ES-I3 (cell line): ENCODE results near the gene NR2E1.
A peak's percentile ranks its signal among the peaks of the same experiment; 100 is the strongest.

Experiments
- H3K36me3 ChIP-seq: 2 replicates; pipeline ENCODE4 v1.6.1; 2013; ENCODE audit warnings: mild to moderate bottlenecking, low read length, control low read depth, moderate library complexity; ENCODE audit not compliant: insufficient read depth
- H3K4me1 ChIP-seq: 2 replicates; pipeline ENCODE4 v1.6.1; 2013; ENCODE audit warnings: mild to moderate bottlenecking, control low read depth, low read length; ENCODE audit not compliant: insufficient read depth
- H3K9ac ChIP-seq: 2 replicates; pipeline ENCODE4 v1.6.1; 2013; ENCODE audit warnings: low read depth, mild to moderate bottlenecking, low read length, moderate library complexity
- H3K9me3 ChIP-seq: 2 replicates; pipeline ENCODE4 v1.6.1; 2013; ENCODE audit warnings: mild to moderate bottlenecking, low read length, moderate library complexity; ENCODE audit not compliant: control insufficient read depth, insufficient read depth

NR2E1 gene

GRCh38 chr6:108165714-108166663, at the start of gene NR2E1:
Gene NR2E1 (plus strand): TSS chr6:108166022. CDS start chr6:108166766, 744 bp downstream.
- H3K9me3 ChIP-seq: no peaks in the 10 kb centered on the region
- peak within 1 kb of the TSS; percentile 37; the same call in 1 of the 2 replicates for H3K9ac ChIP-seq
- peaks cover 8% of the 10 kb centered on the region; the same call in 1 of the 2 replicates for H3K4me1 ChIP-seq
- no peaks in the 10 kb centered on the region for H3K36me3 ChIP-seq

GRCh38 chr6:108116546-108117426, 49.0 kb upstream of the NR2E1 start:
- Histone ChIP-seq H3K4me1 (peaks cover 18% of the 10 kb centered on the region; the same call in 1 of the 2 replicates), H3K9me3 (no peaks in the 10 kb centered on the region), H3K36me3 (no peaks in the 10 kb centered on the region), H3K9ac (no peak overlapping the region)

GRCh38 chr6:108117427-108118358, 48.1 kb upstream of the NR2E1 start:
- Histone ChIP-seq H3K36me3 (no peaks in the 10 kb centered on the region), H3K9ac (peak overlapping the region; percentile 51; the same call in 1 of the 2 replicates)

GRCh38 chr6:108118359-108118724, 47.5 kb upstream of the NR2E1 start:
- H3K9ac ChIP-seq: peak overlapping the region; percentile 51; the same call in 1 of the 2 replicates
- H3K36me3 ChIP-seq: no peaks in the 10 kb centered on the region
- peaks cover 18% of the 10 kb centered on the region for H3K4me1 ChIP-seq
- no peaks in the 10 kb centered on the region for H3K9me3 ChIP-seq

More at GRCh38 chr6:108117427-108118358, 48.1 kb upstream of the NR2E1 start:
- Histone ChIP-seq H3K9me3 (no peaks in the 10 kb centered on the region), H3K4me1 (peaks cover 18% of the 10 kb centered on the region; the same call in 1 of the 2 replicates)

GRCh38 chr6:108118810-108119768, 46.7 kb upstream of the NR2E1 start:
- Histone ChIP-seq H3K36me3 (no peaks in the 10 kb centered on the region), H3K4me1 (peaks cover 24% of the 10 kb centered on the region), H3K9me3 (no peaks in the 10 kb centered on the region), H3K9ac (peak overlapping the region; percentile 17; the same call in 1 of the 2 replicates)

- H3K9me3 ChIP-seq: no peaks in the 10 kb centered on the region
- H3K9ac ChIP-seq: peak overlapping the region; percentile 17; the same call in 1 of the 2 replicates
- peaks cover 22% of the 10 kb centered on the region for H3K4me1 ChIP-seq
- H3K36me3 ChIP-seq: no peaks in the 10 kb centered on the region
These were observed 46.1 kb upstream of the NR2E1 start for GRCh38 chr6:108119769-108120141.

GRCh38 chr6:108120311-108120710, 45.5 kb upstream of the NR2E1 start:
- H3K9me3 ChIP-seq: no peaks in the 10 kb centered on the region
- peaks cover 22% of the 10 kb centered on the region for H3K4me1 ChIP-seq
- H3K9ac ChIP-seq: peak overlapping the region; percentile 17; the same call in 1 of the 2 replicates
- no peaks in the 10 kb centered on the region for H3K36me3 ChIP-seq

GRCh38 chr6:108121612-108122011, 44.2 kb upstream of the NR2E1 start:
- Histone ChIP-seq H3K9me3 (no peaks in the 10 kb centered on the region), H3K4me1 (peaks cover 19% of the 10 kb centered on the region), H3K36me3 (no peaks in the 10 kb centered on the region), H3K9ac (no peak overlapping the region)

GRCh38 chr6:108123481-108123929, 42.3 kb upstream of the NR2E1 start:
- peaks cover 18% of the 10 kb centered on the region for H3K4me1 ChIP-seq
- H3K9me3 ChIP-seq: no peaks in the 10 kb centered on the region
- no peaks in the 10 kb centered on the region for H3K36me3 ChIP-seq
- H3K9ac ChIP-seq: no peak overlapping the region

GRCh38 chr6:108123946-108124345, 41.9 kb upstream of the NR2E1 start:
- H3K4me1 ChIP-seq: peaks cover 16% of the 10 kb centered on the region
- H3K9ac ChIP-seq: no peak overlapping the region
- no peaks in the 10 kb centered on the region for H3K36me3 ChIP-seq
- H3K9me3 ChIP-seq: no peaks in the 10 kb centered on the region

GRCh38 chr6:108127056-108127455, 38.8 kb upstream of the NR2E1 start:
- Histone ChIP-seq H3K36me3 (no peaks in the 10 kb centered on the region), H3K9ac (no peak overlapping the region), H3K9me3 (no peaks in the 10 kb centered on the region), H3K4me1 (peaks cover 11% of the 10 kb centered on the region)

GRCh38 chr6:108127826-108128225, 38.0 kb upstream of the NR2E1 start:
- Histone ChIP-seq H3K9ac (no peak overlapping the region), H3K9me3 (no peaks in the 10 kb centered on the region), H3K4me1 (peaks cover 11% of the 10 kb centered on the region), H3K36me3 (no peaks in the 10 kb centered on the region)
